HepG2 (cell line): Measurements from ENCODE around the gene TMCC1. TPM values are rescaled to one million over a fixed set of nuclear protein-coding genes. Genes with fewer than 3 reads are reported as not detected.

ENCODE experiments used
- ATAC-seq: fragments of 200-7000 bp; cut with Tn5 transposase; 3 replicates; pipeline ENCODE4 v1.9.1; 2020; ENCODE audit warnings: mild to moderate bottlenecking, moderate library complexity
- BruUV-seq: library from RNA; stranded (reverse); fragments of 400-500 nt; replicated peaks from 2 replicates; lab custom pipeline; 2021; lab: Mats Ljungman, UMichigan
- CTCF ChIA-PET: fragments of 300-600 bp; formaldehyde crosslinking; extraction: SDS; loops from one replicate; lab custom pipeline; 2021; ENCODE audit warnings: low total read pairs, inconsistent platforms, low intra/inter-chr PET ratio; lab: Yijun Ruan, JAX
- POLR2A ChIA-PET: fragments of 350-600 bp; sonication (Branson Sonifier 250); formaldehyde crosslinking; loops from one replicate; lab custom pipeline; 2020; ENCODE audit warnings: antibody characterized with exemption, inconsistent platforms; lab: Yijun Ruan, JAX
- DNase-seq: peaks from one replicate; pipeline ENCODE4 v3.0.0-alpha.2; 2015; ENCODE audit warnings: low spot score
- FAIRE-seq: peaks from 3 replicates; lab custom pipeline; 2011; peaks lifted over from hg19 to GRCh38; lab: Jason Lieb, UNC
- H2AFZ ChIP-seq: one replicate; pipeline ENCODE4 v1.6.1; 2011; ENCODE audit warnings: low read length, inconsistent platforms
- H3K27ac ChIP-seq: fragments of 300-600 bp; 3 replicates; pipeline ENCODE4 v1.8.0; 2011; ENCODE audit warnings: mixed run types, mild to moderate bottlenecking, mixed read lengths, low read length, inconsistent platforms; ENCODE audit not compliant: insufficient read depth; ENCODE audit errors: extremely low read length
- H3K27me3 ChIP-seq, 2 experiments: fragments of 200-600 bp in 1 of 2; 2 replicates in 1 of 2; 3 replicates in 1 of 2; pipeline versions ENCODE4 v1.6.0 to v1.8.0; 2011; ENCODE audit warnings: low read length in 2 of 2, mild to moderate bottlenecking in 2 of 2, moderate library complexity in 2 of 2, inconsistent platforms in 1 of 2; ENCODE audit not compliant: insufficient read depth in 2 of 2, control insufficient read depth in 1 of 2
- H3K36me3 ChIP-seq, 2 experiments: fragments of 200-600 bp in 1 of 2; replicated peaks in 1 of 2; 2 replicates in 1 of 2; 3 replicates in 1 of 2; pipeline versions ENCODE4 v1.5.1 to v1.8.0; 2011; ENCODE audit warnings: low read length in 2 of 2, inconsistent platforms in 1 of 2; ENCODE audit not compliant: insufficient read depth in 2 of 2, control insufficient read depth in 1 of 2
- H3K4me1 ChIP-seq: 2 replicates; pipeline ENCODE4 v1.5.1; 2012; ENCODE audit warnings: low read length, inconsistent platforms; ENCODE audit not compliant: insufficient read depth
- H3K4me2 ChIP-seq: 2 replicates; pipeline ENCODE4 v1.6.0; 2011; ENCODE audit warnings: low read depth, low read length, inconsistent platforms
- H3K4me3 ChIP-seq, 3 experiments: fragments of 200-600 bp in 1 of 3; sonication (generic), shearing (Covaris generic) in 1 of 3; replicated peaks in 1 of 3; 2 replicates each; pipeline ENCODE4 v1.5.1; 2011 to 2016; ENCODE audit warnings: low read length in 3 of 3, inconsistent platforms in 2 of 3, low read depth in 2 of 3, mild to moderate bottlenecking in 2 of 3, control low read depth in 1 of 3, mixed read lengths in 1 of 3; ENCODE audit not compliant: insufficient read depth in 1 of 3
- H3K79me2 ChIP-seq: one replicate; pipeline ENCODE4 v1.6.1; 2011; ENCODE audit warnings: low read length, inconsistent platforms; ENCODE audit not compliant: insufficient read depth
- H3K9ac ChIP-seq: 2 replicates; pipeline ENCODE4 v1.6.0; 2011; ENCODE audit warnings: mild to moderate bottlenecking, low read depth, low read length, inconsistent platforms; ENCODE audit not compliant: insufficient read depth
- H3K9me3 ChIP-seq: 2 replicates; pipeline ENCODE4 v1.5.1; 2012; ENCODE audit warnings: mild to moderate bottlenecking, low read length
- H4K20me1 ChIP-seq: 2 replicates; pipeline ENCODE4 v1.6.0; 2011; ENCODE audit warnings: inconsistent platforms, mild to moderate bottlenecking, low read length, moderate library complexity; ENCODE audit not compliant: insufficient read depth
- ASH2L ChIP-seq: fragments of 300-600, 200-600 bp; sonication (generic); IDR thresholded peaks from 2 replicates; pipeline ENCODE4 v1.7.0; 2017; ENCODE audit warnings: low read depth, mild to moderate bottlenecking, moderate library complexity, mixed read lengths, low read length; ENCODE audit not compliant: insufficient read length
- DMAP1 ChIP-seq: IDR thresholded peaks from 2 replicates; pipeline ENCODE4 v1.6.1; 2016
- ELF1 ChIP-seq: sonication (generic); formaldehyde crosslinking; IDR thresholded peaks from 2 replicates; pipeline ENCODE4 v1.4.0; 2020; ENCODE audit warnings: missing genetic modification reagents
- FOXO1 ChIP-seq: sonication (generic); formaldehyde crosslinking; IDR thresholded peaks from 2 replicates; pipeline ENCODE4 v1.4.0; 2020; ENCODE audit warnings: missing genetic modification reagents
- GABPA ChIP-seq, 2 experiments: IDR thresholded peaks; 2 replicates each; pipeline ENCODE4 v1.6.1; 2011 to 2016; ENCODE audit warnings: low read depth in 2 of 2, low read length in 1 of 2, missing biosample characterization in 1 of 2, missing genetic modification characterization in 1 of 2
- GABPB1 ChIP-seq: IDR thresholded peaks from 2 replicates; pipeline ENCODE4 v1.6.1; 2016; ENCODE audit warnings: mild to moderate bottlenecking, missing genetic modification reagents, moderate library complexity, missing compliant biosample characterization
- HCFC1 ChIP-seq: fragments of 150-350 bp; IDR thresholded peaks from 2 replicates; pipeline ENCODE4 v1.6.1; 2014; ENCODE audit warnings: low read depth, low read length
- IRX3 ChIP-seq: sonication (generic); formaldehyde crosslinking; IDR thresholded peaks from 2 replicates; pipeline ENCODE4 v1.8.1; 2023; ENCODE audit warnings: mild to moderate bottlenecking, low read depth, missing genetic modification reagents, borderline replicate concordance
- KAT8 ChIP-seq: IDR thresholded peaks from 2 replicates; pipeline ENCODE4 v1.6.1; 2016; ENCODE audit warnings: missing genetic modification reagents, missing compliant biosample characterization
- NCOA2 ChIP-seq: sonication (generic); formaldehyde crosslinking; IDR thresholded peaks from 2 replicates; pipeline ENCODE4 v1.8.0; 2022; ENCODE audit warnings: inconsistent platforms
- NFYB ChIP-seq: sonication (generic); formaldehyde crosslinking; IDR thresholded peaks from 2 replicates; pipeline ENCODE4 v1.4.0; 2020; ENCODE audit warnings: missing genetic modification reagents
- NFYC ChIP-seq: IDR thresholded peaks from 2 replicates; pipeline ENCODE4 v1.6.1; 2016; ENCODE audit warnings: missing genetic modification reagents, missing compliant biosample characterization
- PHF21A ChIP-seq: sonication (generic); formaldehyde crosslinking; IDR thresholded peaks from 2 replicates; pipeline ENCODE4 v1.5.0; 2020; ENCODE audit warnings: mild to moderate bottlenecking, missing genetic modification reagents
- RAD51 ChIP-seq: fragments of 450-650 bp; IDR thresholded peaks from 2 replicates; pipeline ENCODE4 v1.6.1; 2016; ENCODE audit warnings: borderline replicate concordance
- SMYD3 ChIP-seq: sonication (generic); formaldehyde crosslinking; IDR thresholded peaks from 2 replicates; pipeline ENCODE4 v1.8.1; 2023; ENCODE audit warnings: mild to moderate bottlenecking, missing genetic modification reagents
- STAT5B ChIP-seq: sonication (generic); formaldehyde crosslinking; IDR thresholded peaks from 2 replicates; pipeline ENCODE4 v1.4.0; 2020; ENCODE audit warnings: missing genetic modification reagents
- SUZ12 ChIP-seq: fragments of 150-350 bp; IDR thresholded peaks from 2 replicates; pipeline ENCODE4 v1.6.1; 2014; ENCODE audit warnings: low read depth, low read length
- THAP11 ChIP-seq: IDR thresholded peaks from 2 replicates; pipeline ENCODE4 v1.6.1; 2016; ENCODE audit warnings: missing biosample characterization, missing genetic modification reagents
- ZMYM3 ChIP-seq: sonication (generic); formaldehyde crosslinking; IDR thresholded peaks from 2 replicates; pipeline ENCODE4 v1.5.1; 2020; ENCODE audit warnings: mild to moderate bottlenecking, missing genetic modification reagents
- ZNF143 ChIP-seq: sonication (generic); formaldehyde crosslinking; IDR thresholded peaks from 2 replicates; pipeline ENCODE4 v1.4.0; 2020; ENCODE audit warnings: missing genetic modification reagents
- ZZZ3 ChIP-seq: sonication (generic); formaldehyde crosslinking; IDR thresholded peaks from 2 replicates; pipeline ENCODE4 v1.4.0; 2020; ENCODE audit warnings: missing genetic modification reagents, mild to moderate bottlenecking, borderline replicate concordance
- in situ Hi-C: cut with HindIII; loops from 2 replicates; pipeline ENCODE4 v1.10.0; 2017; ENCODE audit warnings: low pct_unique_long_range_greater_than_20kb; ENCODE audit not compliant: extremely low pct_ligation_motif_present
- intact Hi-C: fragments of 100-400 bp; cut with micrococcal nuclease; formaldehyde crosslinking; loops from one replicate; pipeline ENCODE4 v1.10.0; 2022; ENCODE audit not compliant: unreplicated experiment
- polyA plus RNA-seq, 8 experiments: library from polyadenylated mRNA; depleted of rRNA in 3 of 8; stranded (reverse) in 7 of 8; unstranded in 1 of 8; fragments of >200 nt; fragmentation: Illumina TruSeq in 4 of 8; extraction: Trizol in 4 of 8; gene quantifications; 2 replicates each; pipeline versions ENCODE4 v1.2.1 to v1.2.3, GENCODE V29; 2011 to 2016; ENCODE audit warnings: low read depth in 4 of 8, missing spikeins in 1 of 8, mixed read lengths in 1 of 8; ENCODE audit not compliant: insufficient read depth in 1 of 8
- total RNA-seq, 5 experiments: library from RNA; depleted of rRNA; stranded (reverse); fragments of >200 nt; fragmentation: Illumina TruSeq; extraction: Trizol; gene quantifications; 2 replicates each; pipeline ENCODE4 v1.2.3, GENCODE V29; 2016; ENCODE audit warnings: low read depth in 1 of 5
- TF ChIP-seq, protein P1 (sequence below): sonication (generic); formaldehyde crosslinking; IDR thresholded peaks from 2 replicates; pipeline ENCODE4 v1.4.0; 2020; ENCODE audit warnings: missing genetic modification reagents, borderline replicate concordance
- TF ChIP-seq, protein P2 (sequence below), 2 experiments: sonication (generic) in 1 of 2; formaldehyde crosslinking in 1 of 2; IDR thresholded peaks; 2 replicates each; pipeline versions ENCODE4 v1.5.1 to v1.6.1; 2011 to 2020; ENCODE audit warnings: borderline replicate concordance in 1 of 2, low read depth in 1 of 2, low read length in 1 of 2, mild to moderate bottlenecking in 1 of 2, missing genetic modification reagents in 1 of 2, moderate library complexity in 1 of 2

TMCC1 gene
- total and polyA plus RNA-seq, 2 of the 13 experiments (the other 11 are each of a cell fraction or from before 2014, with no cell fraction given) = 12.1 to 264 TPM

DNA sequence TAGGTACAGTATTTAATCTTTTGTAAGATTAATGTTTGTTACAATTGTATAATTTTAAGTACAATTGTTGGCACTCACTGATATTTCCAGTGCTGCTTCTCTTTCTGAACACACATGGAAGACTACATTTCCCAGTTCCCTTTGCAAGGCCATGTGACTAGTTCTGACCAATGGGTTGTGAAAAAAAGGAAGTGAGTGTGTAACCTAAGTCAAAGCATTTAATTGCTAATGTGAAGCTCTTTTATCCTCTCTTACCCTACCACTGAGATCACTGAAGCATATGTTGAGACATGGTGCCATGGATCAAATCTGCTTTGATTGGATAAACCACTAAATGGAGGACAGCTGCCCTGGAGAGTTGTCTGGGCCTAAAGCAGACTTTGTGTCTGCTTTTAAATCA is 203.1 kb downstream of the TMCC1 start:
- no peaks in the 10 kb centered on the region for H3K9me3 ChIP-seq
- DNase-seq (peak; percentile 78), FAIRE-seq (peak; percentile 63), ATAC-seq (peak; percentile 66)
- H2AFZ ChIP-seq = no peak overlapping the region
- H3K4me2 ChIP-seq = 0 out of 2 replicates have a peak overlapping the region, but pooled peaks have one; percentile 30
- no peaks in the 10 kb centered on the region; a peak in 1 of 5 replicates for H3K27me3 ChIP-seq
- no peak overlapping the region for H3K9ac ChIP-seq
- no peak overlapping the region for H3K27ac ChIP-seq
- ChIA-PET CTCF (no interaction called here), POLR2A (no interaction called here)
- no peaks in the 10 kb centered on the region for H4K20me1 ChIP-seq
- H3K36me3 ChIP-seq = no peaks in the 10 kb centered on the region; a peak in 1 of 5 replicates
- H3K4me3 ChIP-seq = no peak overlapping the region
- H3K4me1 ChIP-seq = peaks cover 46% of the 10 kb centered on the region
- intact Hi-C loops = loop anchor here (5.0 kb wide), 1 partner anchor 42 kb away; no protein-coding TSS in a partner anchor
- peaks cover 35% of the 10 kb centered on the region for H3K79me2 ChIP-seq
- in situ Hi-C loops = no loop called here
- no TSS peak for BruUV-seq
- TF ChIP-seq DMAP1 (CRISPR knock-in tag) = no peak
- 0 out of 2 replicates have a peak, but pooled peaks have one; percentile 43 for TF ChIP-seq RAD51
- TF ChIP-seq ZMYM3 (CRISPR knock-in tag) = no peak
- TF ChIP-seq KAT8 (CRISPR knock-in tag) = peak; percentile 23; the same call in 1 of the 2 replicates
- TF ChIP-seq SUZ12 = peak; percentile 58; the same call in 1 of the 2 replicates
- TF ChIP-seq PHF21A (CRISPR knock-in tag) = no peak
- TF ChIP-seq HCFC1 = peak; percentile 83
- no peak for TF ChIP-seq NCOA2 (CRISPR knock-in tag)
- TF ChIP-seq SMYD3 (CRISPR knock-in tag) = 0 out of 2 replicates have a peak, but pooled peaks have one; percentile 9
- TF ChIP-seq, protein P1, sequence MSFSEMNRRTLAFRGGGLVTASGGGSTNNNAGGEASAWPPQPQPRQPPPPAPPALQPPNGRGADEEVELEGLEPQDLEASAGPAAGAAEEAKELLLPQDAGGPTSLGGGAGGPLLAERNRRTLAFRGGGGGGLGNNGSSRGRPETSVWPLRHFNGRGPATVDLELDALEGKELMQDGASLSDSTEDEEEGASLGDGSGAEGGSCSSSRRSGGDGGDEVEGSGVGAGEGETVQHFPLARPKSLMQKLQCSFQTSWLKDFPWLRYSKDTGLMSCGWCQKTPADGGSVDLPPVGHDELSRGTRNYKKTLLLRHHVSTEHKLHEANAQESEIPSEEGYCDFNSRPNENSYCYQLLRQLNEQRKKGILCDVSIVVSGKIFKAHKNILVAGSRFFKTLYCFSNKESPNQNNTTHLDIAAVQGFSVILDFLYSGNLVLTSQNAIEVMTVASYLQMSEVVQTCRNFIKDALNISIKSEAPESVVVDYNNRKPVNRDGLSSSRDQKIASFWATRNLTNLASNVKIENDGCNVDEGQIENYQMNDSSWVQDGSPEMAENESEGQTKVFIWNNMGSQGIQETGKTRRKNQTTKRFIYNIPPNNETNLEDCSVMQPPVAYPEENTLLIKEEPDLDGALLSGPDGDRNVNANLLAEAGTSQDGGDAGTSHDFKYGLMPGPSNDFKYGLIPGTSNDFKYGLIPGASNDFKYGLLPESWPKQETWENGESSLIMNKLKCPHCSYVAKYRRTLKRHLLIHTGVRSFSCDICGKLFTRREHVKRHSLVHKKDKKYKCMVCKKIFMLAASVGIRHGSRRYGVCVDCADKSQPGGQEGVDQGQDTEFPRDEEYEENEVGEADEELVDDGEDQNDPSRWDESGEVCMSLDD (CRISPR knock-in tag) = no peak
- peak; percentile 98 for TF ChIP-seq THAP11 (CRISPR knock-in tag)
- peak; percentile 34; the same call in 1 of the 2 replicates for TF ChIP-seq ELF1 (CRISPR knock-in tag)
- peak; percentile 74 for TF ChIP-seq NFYB
- TF ChIP-seq GABPA (IDR thresholded peaks at IDR 0.05; ENCODE audit: low read depth, low read length) = no peak
- peak; percentile 57 for TF ChIP-seq GABPA (CRISPR knock-in tag; IDR thresholded peaks at IDR 0.05; ENCODE audit: low read depth)
- TF ChIP-seq FOXO1 = no peak
- no peak for TF ChIP-seq IRX3 (CRISPR knock-in tag)
- peak; percentile 35 for TF ChIP-seq ASH2L
- peak; percentile 92 for TF ChIP-seq NFYC
- TF ChIP-seq ZNF143 (CRISPR knock-in tag) = peak; percentile 90
- no peak for TF ChIP-seq STAT5B (CRISPR knock-in tag)
- TF ChIP-seq, protein P2, sequence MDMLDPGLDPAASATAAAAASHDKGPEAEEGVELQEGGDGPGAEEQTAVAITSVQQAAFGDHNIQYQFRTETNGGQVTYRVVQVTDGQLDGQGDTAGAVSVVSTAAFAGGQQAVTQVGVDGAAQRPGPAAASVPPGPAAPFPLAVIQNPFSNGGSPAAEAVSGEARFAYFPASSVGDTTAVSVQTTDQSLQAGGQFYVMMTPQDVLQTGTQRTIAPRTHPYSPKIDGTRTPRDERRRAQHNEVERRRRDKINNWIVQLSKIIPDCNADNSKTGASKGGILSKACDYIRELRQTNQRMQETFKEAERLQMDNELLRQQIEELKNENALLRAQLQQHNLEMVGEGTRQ (IDR thresholded peaks at IDR 0.05; ENCODE audit: low read depth, low read length) = peak; percentile 91
- TF ChIP-seq, protein P2 (CRISPR knock-in tag; IDR thresholded peaks at IDR 0.05; ENCODE audit: borderline replicate concordance) = peak; percentile 95; the same call in 1 of the 2 replicates
- 0 out of 2 replicates have a peak, but pooled peaks have one; percentile 14 for TF ChIP-seq GABPB1 (CRISPR knock-in tag)
- no peak for TF ChIP-seq ZZZ3
